GM18861 (cell line): ENCODE results near the gene ANO6.

Source experiments
- ATAC-seq: cut with Tn5 transposase; IDR thresholded peaks from one replicate; pipeline ENCODE4 v1.9.1; 2021; ENCODE audit not compliant: unreplicated experiment

Gene ANO6

GRCh38 chr12:45209784-45210183 lies 6.1 kb upstream of the ANO6 start:
- no peak for ATAC-seq

- no peak for ATAC-seq
Measured at GRCh38 chr12:45212064-45212463, 3.8 kb upstream of the ANO6 start.

GRCh38 chr12:45213107-45213506 lies 2.8 kb upstream of the ANO6 start:
- ATAC-seq, result no peak

GRCh38 chr12:45214071-45214470 lies 1.8 kb upstream of the ANO6 start:
- no peak for ATAC-seq

- ATAC-seq, result no peak
Measured at GRCh38 chr12:45214749-45215418, 1.0 kb upstream of the ANO6 start.

GRCh38 chr12:45216230-45216982 lies 511 bp downstream of the ANO6 start:
- peak; percentile 27 for ATAC-seq

- no peak for ATAC-seq
Measured at GRCh38 chr12:45216983-45217485, 1.1 kb downstream of the ANO6 start.

- no peak for ATAC-seq
Measured at GRCh38 chr12:45217846-45218245, 2.0 kb downstream of the ANO6 start.

- ATAC-seq, result no peak
Measured at GRCh38 chr12:45219621-45220020, 3.7 kb downstream of the ANO6 start.

- no peak for ATAC-seq
Measured at GRCh38 chr12:45220363-45220931, 4.6 kb downstream of the ANO6 start.

- no peak for ATAC-seq
Measured at GRCh38 chr12:45220969-45221368, 5.1 kb downstream of the ANO6 start.

- ATAC-seq, result no peak
Measured at GRCh38 chr12:45223868-45224267, 8.0 kb downstream of the ANO6 start.

- ATAC-seq, result no peak
Measured at GRCh38 chr12:45224311-45224710, 8.4 kb downstream of the ANO6 start.

GRCh38 chr12:45226021-45226420 lies 10.1 kb downstream of the ANO6 start:
- ATAC-seq, result no peak

GRCh38 chr12:45227316-45228067 lies 11.6 kb downstream of the ANO6 start:
- no peak for ATAC-seq

- no peak for ATAC-seq
Measured at GRCh38 chr12:45231515-45232145, 15.7 kb downstream of the ANO6 start.

GRCh38 chr12:45232146-45232755 lies 16.4 kb downstream of the ANO6 start:
- no peak for ATAC-seq

GRCh38 chr12:45232756-45233372 lies 17.0 kb downstream of the ANO6 start:
- ATAC-seq, result peak; percentile 55

GRCh38 chr12:45234139-45234865 lies 18.4 kb downstream of the ANO6 start:
- ATAC-seq, result no peak
